Thyroid gland (tissue), 4 donors: ENCODE measurements around the gene KCNJ5. TPM values are rescaled to one million over a fixed set of nuclear protein-coding genes. Genes with fewer than 3 reads are reported as not detected.

Experiments
- DNase-seq, 2 donors: peaks; one replicate each; pipeline ENCODE4 v3.0.0-alpha.2; 2019
- H3K27ac ChIP-seq, 3 donors: fragments of 200-600 bp; sonication (generic); 1 replicate in 2 of 3; 2 replicates in 1 of 3; pipeline ENCODE4 v1.5.1; 2016 to 2019; ENCODE audit warnings: mild to moderate bottlenecking in 1 of 3, moderate library complexity in 1 of 3
- H3K27me3 ChIP-seq: fragments of 200-600 bp; sonication (generic); one replicate; pipeline ENCODE4 v1.5.1; 2019
- H3K36me3 ChIP-seq, 2 donors: fragments of 200-600 bp; sonication (generic); one replicate each; pipeline ENCODE4 v1.5.1; 2016 to 2019
- H3K4me1 ChIP-seq, 2 donors: fragments of 200-600 bp; sonication (generic); one replicate each; pipeline ENCODE4 v1.5.1; 2017 to 2019
- H3K4me3 ChIP-seq, 3 donors: fragments of 200-600 bp; sonication (generic); replicated peaks in 1 of 3; 1 replicate in 2 of 3; 2 replicates in 1 of 3; pipeline ENCODE4 v1.5.1; 2016; ENCODE audit warnings: mild to moderate bottlenecking in 1 of 3
- H3K9me3 ChIP-seq: fragments of 200-600 bp; sonication (generic); one replicate; pipeline ENCODE4 v1.5.1; 2017
- CTCF ChIP-seq, 6 experiments: fragments of 200-600 bp in 3 of 6; fragments of 450-650 bp in 3 of 6; sonication (generic) in 3 of 6; IDR thresholded peaks; one replicate each; pipeline ENCODE4 v1.5.1; 2016 to 2019; ENCODE audit warnings: antibody characterized with exemption in 6 of 6, mild to moderate bottlenecking in 2 of 6, inconsistent platforms in 1 of 6, moderate library complexity in 1 of 6
- POLR2A ChIP-seq, 2 donors: fragments of 450-650 bp; IDR thresholded peaks; one replicate each; pipeline ENCODE4 v1.6.1; 2017; ENCODE audit warnings: antibody characterized with exemption in 2 of 2, mild to moderate bottlenecking in 2 of 2, moderate library complexity in 1 of 2
- WGBS, 2 donors: methylation state at CpG; one replicate each; pipeline ENCODE4 v1.1.5; 2017; 5-methylcytosine and 5-hydroxymethylcytosine counted together
- intact Hi-C: fragments of 100-400 bp; cut with DNase I; formaldehyde crosslinking; loops from one replicate; pipeline ENCODE4 v1.15.1; 2023
- total RNA-seq, 4 donors: library from RNA; depleted of rRNA; stranded (reverse); fragments of >200 nt; gene quantifications; one replicate each; pipeline ENCODE4 v1.2.3, GENCODE V29; 2016

The KCNJ5 gene
- total RNA-seq, 4 donors from 2014 or later: 0.40 to 2.7 (median 1.2) TPM

- 92 to 96% methylated on average over 6 of the region's 6 CpGs for WGBS, 2 donors
- no peak for DNase-seq
- no peaks in the 10 kb centered on the region for H3K9me3 ChIP-seq
- TF ChIP-seq CTCF (IDR thresholded peaks at IDR 0.05) (no peak), POLR2A (IDR thresholded peaks at IDR 0.05) (no peak)
- H3K27ac ChIP-seq: no peak overlapping the region
- H3K36me3 ChIP-seq: no peaks in the 10 kb centered on the region
- peaks cover 18 to 36% of the 10 kb centered on the region in 2 donors for H3K4me1 ChIP-seq
- H3K27me3 ChIP-seq: no peaks in the 10 kb centered on the region
- intact Hi-C loops: no loop called here
- no peak overlapping the region for H3K4me3 ChIP-seq
Measured at GRCh38 chr11:128856241-128856640, 34.9 kb upstream of the KCNJ5 start.

GRCh38 chr11:128857341-128857740 lies 33.8 kb upstream of the KCNJ5 start:
- WGBS, 2 donors: 84 to 94% methylated on average over 2 of the region's 2 CpGs
- DNase-seq: no peak
- no peak for TF ChIP-seq POLR2A (IDR thresholded peaks at IDR 0.05)
- no peak for TF ChIP-seq CTCF (IDR thresholded peaks at IDR 0.05)

GRCh38 chr11:128859563-128860441 lies 31.4 kb upstream of the KCNJ5 start:
- Histone ChIP-seq H3K27ac (peak overlapping the region in 2 of 3 donors; percentile 44 to 46), H3K4me3 (no peak overlapping the region), H3K27me3 (no peaks in the 10 kb centered on the region), H3K9me3 (no peaks in the 10 kb centered on the region), H3K36me3 (no peaks in the 10 kb centered on the region), H3K4me1 (peaks cover 22 to 57% of the 10 kb centered on the region in 2 donors)
- TF ChIP-seq POLR2A (IDR thresholded peaks at IDR 0.05): no peak
- peak; percentile 61 to 98 (median 75) for TF ChIP-seq CTCF (IDR thresholded peaks at IDR 0.05)
- WGBS, 2 donors: 24 to 31% methylated on average over 32 to 33 of the region's 33 CpGs
- peak; percentile 88 to 89 for DNase-seq
- intact Hi-C loops: no loop called here

More at GRCh38 chr11:128857341-128857740, 33.8 kb upstream of the KCNJ5 start:
- Histone ChIP-seq H3K36me3 (no peaks in the 10 kb centered on the region), H3K4me1 (peaks cover 19 to 40% of the 10 kb centered on the region in 2 donors), H3K27ac (no peak overlapping the region), H3K9me3 (no peaks in the 10 kb centered on the region), H3K27me3 (no peaks in the 10 kb centered on the region), H3K4me3 (no peak overlapping the region)
- intact Hi-C loops: no loop called here

GRCh38 chr11:128860571-128861361 lies 30.4 kb upstream of the KCNJ5 start:
- TF ChIP-seq POLR2A (IDR thresholded peaks at IDR 0.05) (no peak), CTCF (IDR thresholded peaks at IDR 0.05) (no peak)
- no peak for DNase-seq
- intact Hi-C loops: no loop called here
- Histone ChIP-seq H3K4me3 (no peak overlapping the region), H3K27ac (peak overlapping the region in 1 of 3 donors; percentile 44), H3K4me1 (peaks cover 17 to 51% of the 10 kb centered on the region in 2 donors), H3K27me3 (no peaks in the 10 kb centered on the region), H3K36me3 (no peaks in the 10 kb centered on the region), H3K9me3 (no peaks in the 10 kb centered on the region)
- 94 to 96% methylated on average over 14 to 15 of the region's 16 CpGs for WGBS, 2 donors
